Hematopoietic multipotent progenitor cell treated with erythropoietin and hydrocortisone succinate and interleukin-3 and kit ligand, for 8 days (in vitro differentiated cells): ENCODE results near the gene RASL10B.
"Not testable (repeated sequence)": the region's sequence is repeated elsewhere in the genome, so short reads cannot be mapped to it uniquely, and the experiment has no call there.

Source experiments
- DNase-seq: peaks from one replicate; pipeline ENCODE4 v3.0.0-alpha.2; 2015

Gene RASL10B

DNA sequence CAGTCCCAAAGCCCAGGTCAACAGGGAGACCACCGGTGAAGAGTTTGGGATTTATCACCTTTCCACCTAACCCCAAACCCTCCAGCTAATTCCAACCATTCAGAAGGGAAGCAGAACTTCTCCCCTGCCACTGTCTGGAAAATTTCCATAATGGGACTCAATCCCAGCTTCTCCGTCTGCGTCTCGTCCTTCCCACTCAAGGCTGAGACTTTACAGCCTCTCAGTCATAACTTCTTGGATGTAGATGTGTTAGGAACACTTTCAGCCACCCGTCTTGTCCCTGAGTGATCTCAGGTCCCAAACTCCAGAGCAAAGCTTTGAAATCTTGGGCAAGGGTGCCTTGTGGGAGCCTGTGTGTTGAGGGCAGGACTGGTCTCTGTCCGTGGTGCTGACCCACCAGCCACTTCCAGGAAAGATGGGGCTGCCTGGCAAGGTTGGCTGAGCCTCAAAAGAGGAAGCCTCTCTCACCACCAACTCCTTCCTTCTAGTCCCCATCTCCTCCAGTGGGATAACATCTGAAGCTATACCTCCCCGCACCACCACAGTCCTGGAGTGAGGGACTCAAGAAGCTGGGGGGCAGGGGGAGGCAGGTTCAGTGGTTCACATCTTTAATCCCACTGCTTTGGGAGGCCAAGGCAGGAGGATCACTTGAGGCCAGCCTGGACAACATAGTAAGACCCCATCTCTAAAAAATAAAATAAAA lies 12.3 kb downstream of the RASL10B start:
- DNase-seq: peak; percentile 48

DNA sequence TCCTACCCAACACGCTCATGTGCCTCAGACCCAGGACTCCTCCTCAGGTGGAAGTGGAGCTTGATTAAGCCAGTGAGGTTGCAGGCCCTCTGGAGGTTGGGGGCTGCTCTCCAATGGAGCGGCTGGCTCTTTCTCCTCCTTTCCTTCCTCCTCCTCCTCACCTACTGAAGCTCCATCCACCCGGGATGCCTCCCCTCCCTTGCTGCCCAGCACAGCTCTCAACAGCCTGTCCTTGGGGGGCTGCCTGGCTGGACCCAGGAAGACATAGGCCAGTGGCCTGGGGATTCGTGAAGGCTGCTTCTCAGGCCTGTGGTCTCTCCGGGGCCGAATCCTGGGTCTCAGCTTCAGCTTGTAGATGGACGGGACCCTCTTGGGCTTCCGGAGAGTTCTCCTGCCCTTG lies 13.4 kb downstream of the RASL10B start:
- DNase-seq: no peak

DNA sequence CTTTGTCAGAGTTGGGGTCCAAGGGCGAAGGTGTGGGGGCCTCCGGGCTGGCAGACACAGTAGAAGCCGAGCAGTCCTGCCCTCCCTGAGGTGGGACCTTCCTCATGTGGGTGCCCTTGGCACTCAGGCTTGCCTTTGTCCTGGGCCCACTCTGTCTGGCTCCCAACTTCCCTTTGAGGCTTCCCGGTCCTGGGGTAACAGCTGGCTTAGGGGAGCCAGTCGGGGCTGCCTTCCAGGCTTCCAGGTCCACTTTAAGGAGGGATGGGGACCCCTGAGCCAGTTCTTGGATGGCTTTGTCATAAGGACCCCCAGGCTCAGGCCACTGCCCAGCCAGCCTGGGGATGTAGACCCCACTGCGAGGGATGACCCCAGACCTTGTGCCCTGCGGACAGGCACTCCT lies 13.8 kb downstream of the RASL10B start:
- DNase-seq: no peak

DNA sequence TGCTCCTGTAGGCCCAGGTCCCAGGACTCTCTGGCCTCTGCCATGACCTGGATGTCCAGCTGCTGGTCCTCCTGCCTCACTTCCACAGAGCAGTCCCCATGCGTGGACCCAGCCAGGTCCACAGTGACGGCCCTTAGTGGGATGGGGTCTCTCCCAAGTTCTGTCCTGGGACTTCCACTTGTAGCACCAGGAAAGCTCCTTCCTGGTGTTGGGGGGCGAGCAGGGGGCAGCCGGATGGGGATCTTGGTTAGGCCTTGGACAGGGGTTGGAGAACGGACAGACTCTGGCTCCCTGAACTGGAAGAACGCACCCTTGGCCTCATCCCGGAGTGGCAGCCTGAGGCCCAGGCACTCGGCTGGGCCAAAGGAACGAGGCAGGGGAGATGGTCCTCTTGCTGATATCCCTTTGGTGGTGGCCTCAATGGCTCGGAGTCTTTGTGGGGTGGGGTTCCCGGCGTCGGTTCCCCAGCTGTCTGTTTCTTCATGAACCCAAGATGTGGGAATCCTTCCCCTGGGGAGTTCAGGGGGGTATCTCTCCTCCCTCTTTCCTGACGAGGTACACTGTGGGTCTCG lies 14.4 kb downstream of the RASL10B start:
- DNase-seq: no peak

DNA sequence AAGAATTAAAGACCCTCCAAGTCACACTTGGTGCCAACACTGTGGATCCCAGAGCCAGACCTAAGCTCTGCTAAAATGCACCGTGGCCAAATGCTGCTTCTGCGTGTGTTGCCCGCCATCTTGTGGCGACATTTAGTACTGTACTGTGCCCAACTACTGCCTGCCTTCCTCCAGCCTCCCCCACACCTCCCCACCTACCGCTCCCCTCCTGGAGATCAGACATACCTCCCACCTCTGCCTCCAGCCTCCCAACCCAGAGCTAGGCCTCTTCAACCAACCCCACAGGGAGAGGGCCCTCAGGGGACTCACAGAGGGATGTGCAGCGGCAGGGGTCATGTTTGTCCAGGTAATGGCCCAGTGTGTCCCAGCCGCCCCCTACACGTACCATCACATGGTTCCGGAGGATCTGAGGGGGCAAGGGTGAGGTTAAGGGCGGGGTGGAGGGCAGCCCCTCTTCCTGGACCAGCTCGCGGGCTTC lies 16.1 kb downstream of the RASL10B start:
- DNase-seq: peak; percentile 85

DNA sequence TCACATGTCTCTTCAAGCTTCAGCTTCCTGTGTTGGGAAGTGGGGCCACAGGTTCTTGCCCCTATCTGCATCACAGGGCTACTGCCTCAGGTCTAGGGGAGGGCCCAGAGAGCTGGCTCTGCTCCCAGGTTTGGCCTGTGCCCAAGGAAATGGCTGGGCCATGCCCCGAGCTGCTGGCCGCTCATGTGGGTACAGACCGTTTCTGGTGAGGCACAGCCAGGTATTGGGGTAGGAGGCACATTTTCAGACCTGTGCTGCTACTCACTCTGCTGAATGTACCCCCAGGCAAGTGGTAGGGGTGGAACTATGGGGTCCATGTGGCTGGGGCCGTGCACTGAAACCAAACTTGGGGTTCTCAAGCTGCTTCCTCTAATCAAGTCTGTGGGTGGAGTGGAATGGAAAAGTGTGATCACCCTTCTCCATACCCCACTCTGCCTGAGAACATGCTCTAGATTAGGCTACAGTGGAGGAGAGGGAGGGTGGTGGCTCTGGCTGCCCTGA lies 17.0 kb downstream of the RASL10B start:
- DNase-seq: peak; percentile 95

DNA sequence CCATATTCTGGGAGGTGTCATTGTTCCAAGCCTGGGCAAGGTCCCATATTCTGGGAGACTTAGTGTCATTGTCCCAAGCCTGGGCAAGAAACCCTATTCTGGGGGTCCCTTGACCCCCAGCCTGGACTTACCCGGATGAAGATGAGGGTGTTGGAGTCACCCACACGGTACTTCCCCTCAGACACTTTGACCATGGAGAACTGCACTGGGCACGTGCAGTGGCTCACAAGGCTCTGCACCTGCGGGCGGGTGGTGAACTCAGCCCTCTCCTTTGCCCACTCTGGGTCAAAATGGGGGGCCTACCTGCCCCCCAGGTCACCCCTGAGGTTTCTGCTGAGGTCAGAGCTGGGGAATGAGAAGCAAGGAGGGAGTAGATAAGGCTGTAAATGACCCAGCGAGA lies 17.5 kb downstream of the RASL10B start:
- no peak for DNase-seq

DNA sequence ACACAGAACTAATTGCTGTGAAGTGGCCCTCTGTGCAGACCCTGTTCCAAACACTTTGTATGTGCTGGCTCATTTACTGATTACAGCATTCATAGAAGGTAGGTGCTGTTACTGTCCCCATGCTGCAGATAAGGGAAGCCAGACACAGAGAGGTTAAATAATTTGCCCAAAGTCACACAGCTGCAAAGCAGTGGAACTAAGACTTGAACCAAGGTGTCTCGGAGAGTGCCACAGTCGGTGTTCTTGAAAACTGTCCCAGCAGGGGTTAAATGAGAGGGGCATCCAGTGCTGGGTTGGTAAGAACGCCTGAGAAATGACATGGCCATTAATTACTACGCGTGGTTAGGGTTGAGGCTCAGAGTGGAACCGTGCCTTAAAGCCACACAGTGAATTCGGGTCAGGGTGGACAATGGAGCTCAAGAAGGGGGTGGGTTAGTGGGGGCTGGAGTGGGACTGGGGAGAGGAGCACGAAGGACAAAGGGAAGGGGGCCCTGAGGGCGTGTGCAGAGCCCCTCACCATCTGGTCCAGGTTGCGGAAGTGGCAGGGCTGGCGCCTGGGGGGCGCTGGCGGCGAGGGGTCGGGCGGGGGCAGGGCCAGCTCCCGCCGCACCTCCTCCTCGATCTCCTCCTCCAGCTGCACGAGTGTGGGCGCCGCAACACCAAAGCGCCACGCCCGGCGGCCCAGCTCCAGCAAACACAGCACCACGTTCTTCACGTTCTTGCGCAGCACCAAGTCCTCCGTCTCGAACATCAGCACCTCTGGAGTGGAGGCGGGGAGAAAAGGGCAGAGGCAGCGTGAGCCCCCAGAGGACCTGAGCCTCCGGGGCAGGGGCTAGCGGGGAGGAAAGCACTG lies 18.3 kb downstream of the RASL10B start:
- peak; percentile 69 for DNase-seq

DNA sequence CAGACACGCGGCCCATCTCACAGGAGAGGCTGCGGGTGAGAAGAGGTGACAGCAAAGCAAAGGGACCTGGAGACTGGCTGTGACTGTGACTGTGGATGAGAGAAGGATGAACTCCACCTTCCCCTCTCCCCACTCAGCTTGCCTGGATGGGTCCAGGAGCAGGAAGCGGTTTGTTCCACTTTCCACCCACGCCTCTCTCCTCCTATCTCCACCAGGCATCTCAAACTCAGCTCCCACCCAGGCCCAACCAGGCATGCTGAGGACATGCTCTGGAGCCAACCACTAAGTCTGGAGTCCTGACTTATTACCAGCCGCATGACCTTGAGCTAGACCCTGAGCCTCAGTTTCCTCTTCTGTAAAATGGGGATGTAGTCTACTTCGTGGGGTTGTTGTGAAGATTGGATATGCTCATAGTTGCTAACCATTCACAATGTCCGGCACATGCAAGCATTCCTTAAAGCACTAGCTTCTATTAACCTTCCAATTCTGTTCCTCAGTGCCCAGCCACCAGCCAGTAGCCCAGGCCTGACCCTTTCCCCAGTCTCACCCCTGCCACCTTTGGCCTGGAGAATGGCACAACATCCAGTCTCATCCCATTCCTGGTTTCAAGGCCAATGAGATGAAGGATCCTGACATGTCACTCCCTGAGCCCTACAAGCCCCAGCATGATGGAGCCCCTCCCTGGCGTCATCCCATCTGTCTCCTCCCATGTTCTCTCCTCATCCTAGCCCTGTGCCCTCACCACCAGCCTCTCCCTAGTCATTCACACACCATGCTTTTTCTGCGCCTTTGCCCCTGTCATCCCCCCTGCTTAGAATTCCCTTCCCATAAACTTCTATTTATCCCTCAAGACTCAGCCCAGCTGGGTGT lies 19.3 kb downstream of the RASL10B start:
- peak; percentile 70 for DNase-seq

DNA sequence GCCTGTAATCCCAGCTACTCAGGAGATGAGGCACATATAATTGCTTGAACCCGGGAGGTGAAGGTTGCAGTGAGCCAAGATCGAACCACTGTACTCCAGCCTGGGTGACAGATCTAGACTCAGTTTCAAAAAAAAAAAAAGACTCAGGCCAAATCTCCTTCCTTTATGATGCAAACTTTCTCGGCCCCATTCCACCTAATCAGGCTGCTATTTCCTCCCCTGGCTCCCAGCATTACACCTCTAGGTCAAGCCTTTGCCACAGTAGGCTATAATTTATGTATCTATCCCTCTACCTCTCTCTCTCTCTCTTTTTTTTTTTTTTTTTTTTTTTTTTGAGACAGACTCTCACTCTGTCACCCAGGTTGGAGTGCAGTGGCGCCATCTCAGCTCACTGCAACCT lies 20.1 kb downstream of the RASL10B start:
- DNase-seq: not testable (repeated sequence)

DNA sequence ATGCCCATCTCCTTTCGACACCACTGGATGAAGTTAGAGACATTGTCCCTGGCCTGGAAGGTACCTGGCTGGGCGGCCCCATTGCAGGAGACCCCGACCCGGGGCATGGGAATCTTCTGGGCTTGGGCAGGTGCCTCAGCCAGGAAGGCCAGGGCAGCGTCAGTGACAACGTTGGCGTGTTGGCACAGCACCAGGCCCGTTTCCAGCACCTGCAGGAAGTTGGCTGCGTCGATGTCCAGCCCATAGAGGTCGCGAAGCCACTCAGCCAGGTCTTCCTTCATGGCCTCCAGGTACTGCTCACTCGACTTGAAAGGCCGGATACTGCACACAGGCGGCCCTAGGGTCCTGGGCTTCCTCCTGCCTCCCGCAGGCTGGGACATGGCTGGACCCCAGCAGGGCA lies 21.0 kb downstream of the RASL10B start:
- no peak for DNase-seq

DNA sequence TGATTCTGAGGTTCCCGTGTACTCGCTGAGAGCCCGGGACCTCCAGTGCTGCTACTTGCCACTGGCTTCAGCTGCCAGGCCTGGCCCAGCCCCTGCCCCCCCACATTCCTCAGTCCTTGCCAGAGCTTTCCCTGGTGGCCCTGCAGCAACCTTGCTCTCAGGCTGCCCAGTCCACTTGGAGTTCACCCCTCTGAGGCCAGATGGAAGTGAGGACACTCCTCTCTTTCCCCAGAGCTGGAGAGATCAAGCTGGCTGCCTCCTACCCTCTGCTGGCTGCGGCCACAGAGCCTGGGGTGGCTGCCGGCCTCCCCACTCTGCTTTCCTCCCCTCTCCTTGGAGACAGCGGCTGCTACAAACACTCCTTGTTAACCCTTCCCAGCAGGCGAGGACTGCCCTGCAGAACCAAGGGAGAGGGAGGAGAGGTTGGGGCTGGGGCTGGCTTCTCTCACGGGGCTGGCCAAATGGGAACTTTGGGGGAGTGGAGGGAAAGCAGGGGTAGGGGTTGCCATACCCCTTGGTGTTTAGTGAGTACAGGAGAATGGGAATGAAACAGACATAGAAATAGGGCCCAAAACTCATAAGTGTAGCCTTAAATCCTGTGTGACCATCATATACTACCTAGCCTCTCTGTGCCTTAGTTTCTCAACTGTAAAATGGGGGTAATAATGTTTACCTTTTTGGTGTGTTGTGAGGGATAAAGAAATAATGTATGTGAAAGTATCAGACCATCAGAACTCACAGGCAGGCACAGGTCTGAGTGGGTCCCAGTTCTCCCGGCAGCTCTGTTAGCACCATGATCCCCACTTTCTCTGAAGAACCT lies 21.7 kb downstream of the RASL10B start, which contains the start of gene GAS2L2:
Gene GAS2L2 (minus strand): TSS at position 295 of the 820 bp plus-strand sequence. CDS start 389 bp downstream, outside the sequence.
- no peak for DNase-seq

DNA sequence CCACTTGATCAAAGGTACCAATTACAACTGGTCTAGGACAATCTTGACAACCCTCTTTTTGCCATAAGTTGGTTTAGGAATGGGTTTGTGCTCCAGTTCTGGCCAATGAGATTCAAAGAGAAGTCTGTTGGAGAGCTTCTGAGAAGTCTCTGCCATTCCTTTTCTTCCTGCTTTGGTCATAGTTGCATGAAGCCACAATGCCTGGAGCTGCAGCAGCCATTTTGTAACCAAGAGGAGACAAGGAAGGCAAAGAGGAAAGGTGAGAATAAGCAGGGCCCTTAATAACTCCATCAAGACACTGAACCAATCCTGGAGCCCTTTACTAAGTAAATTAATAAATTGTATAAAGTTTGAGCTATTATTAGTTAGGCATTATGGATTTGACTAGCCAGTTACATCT lies 25.8 kb downstream of the RASL10B start:
- DNase-seq: no peak

DNA sequence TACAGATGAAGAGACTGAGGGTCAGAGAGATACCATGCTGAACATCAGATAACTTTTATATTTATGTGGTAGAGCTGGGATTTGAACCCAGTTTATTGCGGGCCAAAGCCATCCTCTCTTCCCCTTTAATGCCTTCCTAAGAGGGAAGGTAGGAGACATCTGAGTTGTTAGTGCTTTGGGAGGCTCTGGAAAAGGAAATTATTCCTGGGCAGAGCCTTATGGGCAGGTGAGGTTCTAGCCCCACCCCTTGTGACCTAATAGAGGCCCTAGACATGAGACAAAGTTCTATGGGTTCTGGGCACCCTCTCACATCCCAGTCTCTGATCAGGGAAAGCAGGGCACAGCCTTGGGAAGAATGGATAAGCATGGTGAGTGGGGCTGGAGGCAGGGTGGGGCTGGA lies 29.1 kb downstream of the RASL10B start, which contains the start of gene C17orf50:
Gene C17orf50 (plus strand): TSS at position 301 of the 400 bp plus-strand sequence. CDS start 55 bp downstream, at position 356.
- DNase-seq: no peak

DNA sequence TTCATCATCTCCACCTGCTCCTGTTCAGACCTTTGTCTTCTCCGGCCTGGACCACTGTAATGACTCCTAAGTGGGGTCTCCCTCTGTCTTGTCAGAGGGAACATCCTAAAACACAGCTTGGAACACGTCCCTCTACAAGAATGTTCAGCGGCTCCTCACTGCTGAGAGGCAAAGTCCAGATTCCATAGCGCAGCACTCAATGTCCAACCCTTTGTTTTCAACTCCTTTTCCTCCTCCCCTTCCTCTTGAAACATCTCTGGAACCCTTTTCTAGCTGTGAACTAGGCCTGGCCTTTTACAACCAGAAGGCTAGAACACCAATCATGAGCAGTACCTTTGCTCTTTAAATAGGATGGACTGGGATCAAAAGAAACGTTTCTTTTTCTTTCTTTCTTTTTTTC lies 30.2 kb downstream of the RASL10B start:
- DNase-seq: no peak

DNA sequence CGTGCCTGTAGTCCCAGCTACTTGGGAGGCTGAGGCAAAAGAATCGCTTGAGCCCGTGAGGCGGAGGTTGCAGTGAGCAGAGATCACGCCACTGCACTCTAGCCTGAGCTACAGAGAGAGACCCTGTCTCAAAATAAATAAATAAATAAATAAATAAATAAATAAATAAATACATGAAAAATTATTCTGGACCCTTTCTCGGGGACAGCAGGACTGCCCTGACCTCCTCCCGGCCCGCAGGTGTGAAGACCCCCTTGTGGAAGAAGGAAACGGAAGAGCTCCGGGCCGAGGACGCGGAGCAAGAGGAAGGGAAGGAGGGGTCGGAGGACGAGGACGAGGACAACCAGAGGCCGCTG lies 32.3 kb downstream of the RASL10B start:
- no peak for DNase-seq

DNA sequence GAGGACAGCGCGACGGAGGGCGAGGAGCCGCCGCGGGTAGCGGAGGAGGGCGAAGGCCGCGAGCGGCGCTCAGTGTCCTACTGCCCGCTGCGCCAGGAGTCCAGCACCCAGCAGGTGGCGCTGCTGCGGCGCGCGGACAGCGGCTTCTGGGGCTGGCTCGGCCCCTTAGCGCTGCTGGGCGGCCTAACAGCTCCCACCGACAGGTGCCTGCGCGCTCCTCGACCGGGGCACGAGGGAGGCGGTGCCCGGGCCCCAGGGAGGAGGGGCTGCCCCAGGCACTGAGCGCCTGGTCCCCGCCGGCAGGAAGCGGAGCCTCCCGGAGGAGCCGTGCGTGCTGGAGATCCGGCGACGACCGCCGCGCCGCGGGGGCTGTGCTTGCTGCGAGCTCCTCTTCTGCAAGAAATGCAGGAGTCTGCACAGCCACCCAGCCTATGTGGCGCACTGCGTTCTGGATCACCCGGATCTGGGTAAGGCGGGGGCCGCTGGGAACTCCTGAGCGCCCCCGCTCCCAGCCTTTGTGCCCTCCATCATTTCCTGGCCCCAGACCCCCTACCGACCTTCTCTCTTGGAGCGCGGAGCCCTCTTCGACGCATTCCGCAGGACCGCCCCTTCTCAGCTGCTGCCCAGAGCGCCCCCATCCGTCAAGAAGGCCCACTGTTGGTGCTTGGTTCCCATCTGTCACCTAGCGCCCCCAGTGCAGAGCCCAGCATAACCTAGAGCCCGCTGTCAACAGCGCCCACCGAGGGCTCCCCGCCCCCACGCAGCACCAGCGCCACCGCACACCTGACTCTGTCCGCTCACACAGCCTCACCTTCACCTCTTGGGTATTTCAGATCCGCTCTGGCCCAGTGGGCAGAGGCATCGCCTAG lies 32.9 kb downstream of the RASL10B start:
- DNase-seq: peak; percentile 89

DNA sequence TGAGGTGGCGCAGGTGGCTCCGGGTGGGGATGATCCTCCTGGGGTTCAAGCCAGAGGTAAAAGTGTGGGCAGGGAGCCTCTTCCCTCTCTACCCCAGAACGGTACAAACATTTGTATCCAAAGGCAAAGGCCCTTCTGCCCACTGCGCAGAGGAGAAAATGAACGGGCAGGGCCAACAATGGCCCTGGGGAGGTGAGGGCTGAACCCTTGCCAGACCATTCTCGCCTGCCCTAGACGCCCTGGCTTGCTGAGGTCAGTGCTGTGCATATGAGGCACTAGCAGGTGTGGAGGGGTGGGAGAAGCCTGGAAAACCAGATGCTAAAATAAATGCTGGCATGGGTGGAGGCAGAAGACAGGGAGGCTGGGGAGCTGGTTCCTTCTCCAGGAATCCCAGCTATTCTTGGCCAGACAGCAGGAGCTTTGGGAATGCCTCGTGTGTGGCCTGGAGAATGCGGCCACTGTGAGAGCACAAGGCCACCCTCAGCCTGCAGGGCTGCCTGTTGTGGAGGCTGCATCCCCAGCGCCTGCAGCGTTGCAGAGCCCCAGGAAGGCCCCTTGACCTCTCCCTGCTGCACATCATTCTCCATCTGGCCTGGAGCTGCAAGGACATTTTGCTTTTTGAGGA lies 33.8 kb downstream of the RASL10B start:
- no peak for DNase-seq

DNA sequence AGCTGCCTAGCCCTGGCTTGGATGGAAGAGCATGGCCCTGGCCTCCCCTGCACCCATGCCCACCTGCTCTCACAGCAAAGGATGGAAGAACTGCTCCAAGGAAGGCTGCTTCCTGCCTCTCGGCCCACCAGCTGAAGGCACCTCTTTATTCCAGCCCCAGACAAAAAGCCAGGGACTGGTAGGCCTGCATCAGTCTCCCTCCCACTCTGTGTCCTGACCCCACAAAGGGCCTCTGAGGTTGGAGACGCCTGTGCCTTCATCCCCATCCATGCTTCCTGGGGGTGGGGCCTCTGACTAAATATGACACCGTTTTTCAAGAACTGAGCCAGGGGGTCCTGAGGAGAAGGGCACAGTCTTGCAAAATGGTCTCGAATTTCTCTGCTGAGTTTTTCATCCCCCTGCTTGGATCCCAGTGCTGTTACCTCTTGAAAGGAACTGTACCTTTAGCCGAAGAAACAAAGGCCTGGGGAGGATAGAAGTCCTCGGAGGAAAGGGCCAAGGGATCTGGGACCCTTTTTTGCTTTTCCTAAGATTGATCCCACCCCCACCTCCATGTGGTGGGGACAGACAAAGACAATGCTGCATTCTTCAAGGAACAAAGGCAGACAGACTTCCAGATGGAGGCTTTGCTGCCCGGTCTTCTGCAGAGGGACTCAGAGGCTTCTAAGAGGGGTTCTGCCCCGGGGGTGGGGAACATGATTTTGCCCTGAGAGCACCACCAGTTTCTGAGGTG lies 34.5 kb downstream of the RASL10B start:
- no peak for DNase-seq
